Activated naive CD4-positive, alpha-beta T cell treated with anti-CD3 and anti-CD28 coated beads, Interleukin-2, amount 10 ng/mL, durations not matched to agents 7 days and 5 days (primary cell): ENCODE measurements around the gene SARDH.
"Not testable (repeated sequence)": the region's sequence is repeated elsewhere in the genome, so short reads cannot be mapped to it uniquely, and the experiment has no call there.

Source experiments
- CTCF ChIA-PET: fragments of 350-600 bp; sonication (Branson Sonifier 250); formaldehyde crosslinking; loops from one replicate; lab custom pipeline; 2021; ENCODE audit warnings: antibody characterized with exemption; lab: Charles Lee
- DNase-seq: peaks from one replicate; pipeline ENCODE4 v3.0.0-alpha.2; 2020
- H3K27ac Mint-ChIP-seq: one replicate; pipeline ENCODE4 v1.8.0; 2021; ENCODE audit warnings: mild to moderate bottlenecking, moderate library complexity, mixed read lengths
- H3K27me3 Mint-ChIP-seq: one replicate; pipeline ENCODE4 v1.8.0; 2021; ENCODE audit warnings: mild to moderate bottlenecking, mixed read lengths
- H3K36me3 Mint-ChIP-seq: one replicate; pipeline ENCODE4 v1.8.0; 2021; ENCODE audit warnings: mixed read lengths
- H3K4me1 Mint-ChIP-seq: one replicate; pipeline ENCODE4 v1.8.0; 2021; ENCODE audit warnings: mixed read lengths
- H3K4me3 Mint-ChIP-seq: one replicate; pipeline ENCODE4 v1.8.0; 2021; ENCODE audit warnings: mild to moderate bottlenecking, moderate library complexity, mixed read lengths
- H3K9me3 Mint-ChIP-seq: one replicate; pipeline ENCODE4 v1.8.0; 2021; ENCODE audit warnings: mixed read lengths

Gene SARDH

DNA sequence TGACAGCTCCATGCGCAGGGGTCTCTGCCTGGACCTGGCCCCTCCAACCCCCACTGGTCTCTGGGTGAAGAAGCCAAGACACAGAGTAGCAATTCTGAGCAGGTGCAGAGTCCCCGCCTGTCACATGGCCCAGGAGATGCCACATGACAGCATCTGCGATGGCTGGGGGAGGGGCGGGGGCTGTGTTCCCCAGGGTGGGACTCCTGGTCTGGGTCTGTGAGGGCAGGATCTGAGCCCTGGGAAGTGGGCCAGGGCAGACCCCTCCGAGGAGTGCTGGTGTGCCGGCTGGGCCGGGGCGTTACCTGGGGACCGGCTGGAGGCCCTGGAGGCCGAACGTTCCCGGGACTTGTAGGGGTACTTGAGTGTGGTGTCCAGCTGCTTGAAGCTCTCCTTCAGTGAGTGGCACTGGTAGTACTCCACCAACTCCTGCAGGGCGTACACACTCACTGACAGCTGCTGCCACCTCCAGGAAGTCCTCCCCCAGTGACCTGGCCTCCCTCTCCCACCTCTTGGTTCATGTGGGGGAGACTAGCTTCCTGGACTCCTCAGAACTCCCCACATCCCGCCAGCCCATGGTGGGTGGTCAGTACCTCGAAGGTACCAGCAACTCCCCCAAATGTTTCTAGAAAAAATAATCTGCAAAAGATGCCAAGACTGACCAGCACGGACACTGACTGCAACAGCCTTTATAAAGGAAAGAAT is 32.1 kb upstream of the SARDH start:
- Mint-ChIP-seq H3K9me3 (peaks cover 17% of the 10 kb centered on the region), H3K4me1 (no peaks in the 10 kb centered on the region), H3K36me3 (peaks cover 5% of the 10 kb centered on the region), H3K4me3 (no peak overlapping the region), H3K27me3 (no peaks in the 10 kb centered on the region), H3K27ac (no peak overlapping the region)
- CTCF ChIA-PET: interaction anchor here (1.3 to 2.1 kb wide), 3 partner anchors 10 to 28 kb away, joined by 3 to 5 read pairs (median 5); no protein-coding TSS in a partner anchor
- no peak for DNase-seq

DNA sequence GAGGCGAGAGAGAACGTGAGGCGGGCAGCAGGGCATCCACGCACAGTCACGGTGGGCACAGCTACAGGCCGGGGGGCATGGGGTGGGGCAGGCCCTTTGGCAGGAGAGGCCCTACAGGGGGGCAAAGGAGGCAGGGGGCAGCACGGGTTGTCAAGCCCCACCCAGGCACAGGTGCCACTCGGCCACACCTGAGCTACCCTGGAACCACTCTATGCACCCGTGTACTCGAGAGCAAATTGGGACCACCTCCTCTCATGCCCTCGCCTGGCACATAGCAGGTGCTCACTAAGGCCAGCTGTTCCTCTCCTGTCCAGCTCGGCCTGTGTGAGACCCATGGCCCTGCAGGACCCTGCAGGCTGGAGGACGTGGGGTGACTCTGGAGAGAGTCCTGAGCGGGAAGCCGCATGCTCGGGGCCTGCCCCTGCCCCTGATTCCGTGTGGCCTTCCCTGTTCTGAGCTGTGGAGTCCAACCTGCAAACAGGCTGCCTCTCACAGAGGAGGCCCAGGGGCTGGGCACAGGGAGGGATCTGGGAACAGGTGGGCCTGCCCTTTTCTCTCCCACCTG is 31.4 kb upstream of the SARDH start:
- no peak for DNase-seq
- peaks cover 12% of the 10 kb centered on the region for H3K9me3 Mint-ChIP-seq
- CTCF ChIA-PET: interaction anchor here (1.4 to 2.1 kb wide), 2 partner anchors 11 to 27 kb away, joined by 3 to 5 read pairs; no protein-coding TSS in a partner anchor
- H3K4me1 Mint-ChIP-seq: no peaks in the 10 kb centered on the region
- H3K27me3 Mint-ChIP-seq: no peaks in the 10 kb centered on the region
- H3K36me3 Mint-ChIP-seq: peaks cover 4% of the 10 kb centered on the region
- no peak overlapping the region for H3K27ac Mint-ChIP-seq
- no peak overlapping the region for H3K4me3 Mint-ChIP-seq

DNA sequence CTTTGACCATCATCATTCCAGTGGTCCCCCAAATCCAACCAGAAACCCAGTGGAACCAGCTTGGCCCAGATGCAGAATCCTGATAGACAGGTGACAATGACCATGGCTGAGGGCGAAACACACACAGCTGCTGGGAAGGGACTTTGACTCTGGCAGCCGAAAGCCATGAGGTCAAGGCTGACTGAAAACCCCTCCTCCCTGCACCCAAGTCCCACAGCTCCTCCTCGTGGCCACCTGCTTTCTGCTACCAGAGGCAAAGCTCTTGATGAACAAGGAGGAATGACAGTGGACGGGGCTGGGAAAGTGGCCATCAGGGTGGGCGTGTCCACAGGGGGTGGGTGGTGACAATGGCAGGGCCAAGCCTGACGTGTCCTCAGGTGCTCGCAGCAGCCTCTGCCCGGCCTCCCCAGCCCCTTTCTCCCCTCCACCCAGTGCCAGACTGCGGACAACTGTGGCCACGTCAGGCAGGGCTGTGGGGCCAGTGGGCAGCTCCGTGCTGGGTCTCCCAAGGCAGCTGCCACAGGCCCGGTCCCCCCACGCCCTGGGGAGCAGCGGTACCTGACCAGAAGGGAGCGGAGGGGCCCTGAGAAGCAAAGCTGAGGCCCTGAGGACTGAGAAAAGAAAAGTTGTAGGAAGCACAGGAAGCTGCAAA is 30.8 kb upstream of the SARDH start:
- Mint-ChIP-seq H3K9me3 (peaks cover 9% of the 10 kb centered on the region), H3K27ac (no peak overlapping the region), H3K36me3 (no peaks in the 10 kb centered on the region), H3K4me3 (no peak overlapping the region), H3K27me3 (no peaks in the 10 kb centered on the region), H3K4me1 (no peaks in the 10 kb centered on the region)
- DNase-seq: no peak
- CTCF ChIA-PET: interaction anchor here (2.1 kb wide), 1 partner anchor 26 kb away, joined by 5 read pairs; no protein-coding TSS in a partner anchor

DNA sequence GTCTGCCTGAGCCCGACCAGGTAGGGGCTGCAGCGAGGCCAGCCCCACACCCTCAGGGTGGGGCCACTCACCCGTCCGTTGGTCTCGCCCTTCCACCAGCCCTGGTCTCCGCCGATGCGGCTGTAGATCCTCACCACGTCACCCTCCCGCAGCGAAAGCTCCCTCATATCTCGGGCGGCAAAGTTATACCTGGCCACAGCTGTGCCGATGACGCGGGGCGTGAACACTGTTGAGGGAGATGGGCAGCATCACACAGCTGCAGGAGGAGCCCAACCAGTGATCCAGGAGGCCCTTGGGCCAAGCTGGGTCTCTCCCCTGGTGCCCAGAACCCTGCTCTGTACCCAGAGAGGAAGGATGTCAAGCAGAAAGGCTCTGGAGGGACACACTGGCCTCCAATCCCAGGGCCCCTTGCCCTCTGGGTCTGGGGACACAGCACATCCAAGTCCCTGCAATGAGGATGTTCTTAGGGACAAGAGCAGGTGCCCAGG is 30.3 kb upstream of the SARDH start:
- Mint-ChIP-seq H3K36me3 (no peaks in the 10 kb centered on the region), H3K4me3 (no peak overlapping the region), H3K27me3 (no peaks in the 10 kb centered on the region), H3K4me1 (no peaks in the 10 kb centered on the region), H3K9me3 (peaks cover 5% of the 10 kb centered on the region), H3K27ac (no peak overlapping the region)
- CTCF ChIA-PET: interaction anchor here (2.1 kb wide), 1 partner anchor 26 kb away, joined by 5 read pairs; no protein-coding TSS in a partner anchor
- DNase-seq: no peak

DNA sequence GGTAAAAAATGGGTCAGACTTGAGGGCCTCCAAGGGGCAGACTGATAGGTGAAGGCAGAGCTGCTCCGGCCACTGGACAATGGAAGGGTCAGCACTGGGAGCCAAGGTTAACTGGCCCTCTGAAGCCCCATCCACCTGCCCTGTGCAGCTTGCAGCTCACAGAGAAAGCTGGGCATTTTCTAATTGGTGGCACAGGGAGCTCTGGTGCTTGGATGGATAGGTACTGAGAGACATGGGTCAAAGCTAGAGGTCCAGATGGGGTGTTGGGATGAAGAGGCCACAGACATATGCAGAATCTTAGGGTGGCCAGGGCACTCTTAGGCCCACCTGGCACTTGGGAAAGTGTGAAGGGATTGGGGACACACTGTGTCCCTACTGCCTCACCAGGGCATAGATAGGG is 29.5 kb upstream of the SARDH start:
- H3K27me3 Mint-ChIP-seq: no peaks in the 10 kb centered on the region
- peaks cover 5% of the 10 kb centered on the region for H3K9me3 Mint-ChIP-seq
- H3K4me3 Mint-ChIP-seq: no peak overlapping the region
- H3K4me1 Mint-ChIP-seq: no peaks in the 10 kb centered on the region
- DNase-seq: no peak
- H3K27ac Mint-ChIP-seq: no peak overlapping the region
- CTCF ChIA-PET: no interaction called here
- H3K36me3 Mint-ChIP-seq: no peaks in the 10 kb centered on the region

DNA sequence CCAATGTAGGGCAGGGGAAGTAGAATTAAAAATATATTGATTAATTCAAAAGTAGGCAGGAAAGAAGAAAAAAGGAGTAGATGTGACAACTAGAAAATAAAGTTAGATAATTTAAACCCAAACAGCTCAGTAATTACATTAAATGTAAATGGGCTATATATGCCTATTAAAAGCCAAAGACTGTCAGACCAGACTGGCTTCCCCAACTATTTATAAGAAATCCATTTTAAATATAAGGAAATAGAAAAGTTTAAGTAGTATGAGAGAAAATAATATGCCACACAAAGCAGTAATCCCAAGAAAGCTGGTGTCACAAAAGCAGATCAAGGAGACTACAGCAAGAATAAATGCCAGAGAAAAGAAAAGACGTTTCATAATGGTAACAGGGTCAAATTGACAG is 28.9 kb upstream of the SARDH start:
- H3K27me3 Mint-ChIP-seq: no peaks in the 10 kb centered on the region
- no peaks in the 10 kb centered on the region for H3K36me3 Mint-ChIP-seq
- no peak overlapping the region for H3K4me3 Mint-ChIP-seq
- no peaks in the 10 kb centered on the region for H3K4me1 Mint-ChIP-seq
- no peak for DNase-seq
- CTCF ChIA-PET: no interaction called here
- peaks cover 5% of the 10 kb centered on the region for H3K9me3 Mint-ChIP-seq
- no peak overlapping the region for H3K27ac Mint-ChIP-seq

DNA sequence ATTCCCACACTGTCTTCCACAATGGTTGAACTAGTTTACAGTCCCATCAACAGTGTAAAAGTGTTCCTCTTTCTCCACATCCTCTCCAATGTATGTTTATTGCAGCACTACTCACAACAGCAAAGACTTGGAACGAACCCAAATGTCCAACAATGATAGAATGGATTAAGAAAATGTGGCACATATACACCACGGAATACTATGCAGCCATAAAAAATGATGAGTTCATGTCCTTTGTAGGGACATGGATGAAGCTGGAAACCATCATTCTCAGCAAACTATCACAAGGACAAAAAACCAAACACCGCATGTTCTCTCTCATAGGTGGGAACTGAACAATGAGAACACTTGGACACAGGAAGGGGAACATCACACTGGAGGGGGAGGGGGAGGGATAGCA is 28.1 kb upstream of the SARDH start:
- H3K9me3 Mint-ChIP-seq, H3K4me3 Mint-ChIP-seq, H3K27me3 Mint-ChIP-seq, CTCF ChIA-PET, H3K27ac Mint-ChIP-seq, H3K36me3 Mint-ChIP-seq, H3K4me1 Mint-ChIP-seq, DNase-seq: not testable (repeated sequence)

DNA sequence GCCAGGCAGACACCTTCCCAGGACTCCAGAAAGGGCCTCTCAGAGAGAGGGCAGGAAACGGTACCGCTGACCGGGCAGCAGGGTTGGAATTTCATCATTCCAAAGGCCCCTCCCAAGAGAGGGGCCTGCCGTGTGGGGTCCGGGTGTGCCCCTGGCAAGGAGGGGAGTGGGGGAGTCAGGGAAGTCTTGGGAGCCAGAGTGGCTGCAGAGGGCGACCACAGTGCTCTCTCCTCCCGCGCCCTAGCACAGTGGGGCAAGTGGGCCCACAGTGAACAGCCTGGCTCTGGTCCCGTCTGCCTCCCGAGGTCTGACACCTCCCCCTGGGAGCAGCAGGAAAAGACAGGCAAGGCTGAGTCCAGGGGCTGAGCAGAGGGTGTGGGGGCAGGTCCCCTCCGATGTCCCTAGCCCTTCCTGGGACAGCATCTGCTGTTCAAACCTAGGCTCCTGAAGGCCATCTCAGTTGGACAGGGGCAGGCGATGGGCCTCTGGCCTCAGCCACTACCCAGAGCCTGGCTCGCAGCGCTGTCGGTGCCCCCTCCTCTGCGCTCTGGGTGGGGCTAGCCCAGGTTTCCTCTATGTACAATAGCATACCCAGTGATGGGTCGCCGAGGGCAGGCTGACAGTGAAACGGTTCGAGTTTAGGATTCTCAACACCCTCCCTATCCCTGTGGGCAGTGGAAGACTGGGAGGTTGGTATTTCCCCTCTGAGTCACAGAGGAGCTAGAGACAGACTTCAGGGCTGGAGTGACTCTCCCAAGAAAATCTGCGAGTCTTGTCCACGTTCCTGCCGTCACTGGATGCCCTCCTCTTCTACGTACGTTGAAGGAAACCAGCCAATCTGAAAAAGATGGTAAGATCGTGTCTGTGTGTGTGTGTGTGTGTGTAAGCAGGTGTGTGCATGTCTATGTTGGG is 25.4 kb upstream of the SARDH start:
- Mint-ChIP-seq H3K27ac (no peak overlapping the region), H3K9me3 (peaks cover 5% of the 10 kb centered on the region), H3K27me3 (no peaks in the 10 kb centered on the region), H3K36me3 (no peaks in the 10 kb centered on the region), H3K4me3 (no peak overlapping the region), H3K4me1 (no peaks in the 10 kb centered on the region)
- no peak for DNase-seq
- CTCF ChIA-PET: no interaction called here

DNA sequence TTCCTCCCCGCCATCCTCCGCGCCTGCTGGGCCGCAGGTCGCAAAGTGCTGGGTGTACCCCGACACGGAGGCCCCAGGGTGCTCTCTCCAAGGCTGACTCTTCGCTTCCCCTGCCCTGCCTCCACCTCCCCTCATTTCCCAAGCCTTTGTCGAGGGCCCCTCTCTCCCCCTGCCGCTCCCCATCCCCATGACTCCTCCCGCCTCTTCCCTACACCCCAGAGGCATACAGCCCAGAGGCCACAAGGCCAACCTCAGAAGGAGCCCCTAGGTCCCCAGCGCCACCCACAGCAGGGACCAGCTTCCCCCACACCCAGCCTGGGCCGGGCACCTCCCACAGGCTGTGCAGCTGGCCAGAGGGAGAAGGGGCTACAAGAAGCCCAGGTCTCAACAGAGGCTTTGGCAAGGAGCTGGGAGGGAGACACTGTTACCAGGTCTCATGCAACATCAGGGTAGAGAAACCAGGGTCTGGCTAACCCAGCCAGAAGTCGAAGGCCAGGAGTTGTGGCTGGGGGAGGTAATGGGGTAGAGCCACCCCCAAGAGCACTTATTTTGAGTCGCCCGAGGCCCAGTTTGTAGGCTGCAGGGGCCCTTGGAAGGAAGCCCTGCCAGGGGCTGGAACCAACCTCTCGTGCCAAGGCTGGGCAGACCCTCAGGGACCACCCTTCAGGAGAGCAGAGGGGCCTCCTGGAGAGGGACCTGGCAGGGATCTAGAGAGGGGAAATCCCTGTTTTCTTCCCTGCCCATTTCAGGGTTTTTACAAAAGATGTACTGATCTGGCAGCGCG is 24.5 kb upstream of the SARDH start:
- no peak for DNase-seq
- Mint-ChIP-seq H3K36me3 (no peaks in the 10 kb centered on the region), H3K4me1 (no peaks in the 10 kb centered on the region), H3K27me3 (no peaks in the 10 kb centered on the region), H3K4me3 (no peak overlapping the region), H3K9me3 (peaks cover 5% of the 10 kb centered on the region), H3K27ac (no peak overlapping the region)
- CTCF ChIA-PET: no interaction called here

DNA sequence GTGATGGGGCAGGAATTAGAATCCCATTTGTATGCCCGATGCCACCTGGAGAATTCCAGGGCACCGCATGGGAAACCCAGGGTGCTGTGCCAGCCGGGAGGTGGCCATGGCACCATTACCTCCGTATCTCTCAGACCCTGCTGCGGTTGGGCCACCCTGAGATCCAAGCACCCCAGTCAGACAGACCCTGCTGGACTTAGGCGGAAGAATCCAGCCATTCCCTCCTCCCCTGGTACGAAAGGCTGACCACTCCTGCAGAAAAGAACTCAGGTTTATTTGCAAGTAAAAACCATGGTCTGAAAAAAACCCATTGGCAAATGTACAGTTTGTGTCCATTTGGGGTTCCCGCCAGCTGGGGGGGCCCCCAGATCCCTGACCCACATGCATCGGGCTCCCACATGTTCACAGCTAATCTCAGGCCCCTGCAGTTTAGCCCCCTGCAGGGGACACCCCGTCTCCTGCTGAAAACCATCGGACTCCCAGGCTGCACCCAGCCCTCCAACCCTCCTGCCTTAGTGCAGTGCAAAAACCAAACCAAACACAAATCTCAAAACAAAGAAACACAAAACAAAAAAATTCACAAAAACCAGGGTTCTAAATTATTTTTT is 23.6 kb upstream of the SARDH start:
- no peaks in the 10 kb centered on the region for H3K36me3 Mint-ChIP-seq
- CTCF ChIA-PET: no interaction called here

DNA sequence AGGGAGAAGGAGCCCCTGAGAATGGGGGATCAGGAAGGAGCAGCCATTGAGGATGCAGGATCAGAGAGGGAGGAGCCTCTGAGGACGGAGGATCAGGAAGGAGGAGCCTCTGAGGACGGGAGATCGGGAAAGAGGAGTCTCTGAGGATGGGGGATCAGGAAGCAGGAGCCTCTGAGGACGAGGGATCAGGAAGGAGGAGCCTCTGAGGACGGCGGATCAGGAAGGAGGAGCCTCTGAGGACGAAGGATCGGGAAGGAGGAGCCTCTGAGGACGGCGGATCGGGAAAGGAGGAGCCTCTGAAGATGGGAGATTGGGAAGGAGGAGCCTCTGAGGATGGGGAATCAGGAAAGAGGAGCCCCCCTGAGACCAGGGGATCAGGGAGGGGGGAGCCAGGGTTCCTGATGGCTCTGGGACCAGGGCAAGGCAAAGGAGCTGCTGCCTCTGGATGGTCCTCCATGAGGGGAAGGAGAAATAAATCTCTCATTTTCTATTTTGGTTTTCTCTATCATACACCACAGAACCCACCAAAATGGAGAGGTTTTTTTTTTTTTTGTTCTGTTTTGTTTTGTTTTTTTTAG is 22.6 kb upstream of the SARDH start:
- DNase-seq: no peak
- Mint-ChIP-seq H3K4me3 (no peak overlapping the region), H3K36me3 (no peaks in the 10 kb centered on the region), H3K4me1 (no peaks in the 10 kb centered on the region), H3K27me3 (no peaks in the 10 kb centered on the region), H3K9me3 (no peaks in the 10 kb centered on the region), H3K27ac (no peak overlapping the region)
- CTCF ChIA-PET: no interaction called here

More for the DNA sequence above, 23.6 kb upstream of the SARDH start:
- Mint-ChIP-seq H3K27me3 (no peaks in the 10 kb centered on the region), H3K4me1 (no peaks in the 10 kb centered on the region), H3K4me3 (no peak overlapping the region), H3K9me3 (peaks cover 5% of the 10 kb centered on the region), H3K27ac (no peak overlapping the region)
- DNase-seq: no peak

DNA sequence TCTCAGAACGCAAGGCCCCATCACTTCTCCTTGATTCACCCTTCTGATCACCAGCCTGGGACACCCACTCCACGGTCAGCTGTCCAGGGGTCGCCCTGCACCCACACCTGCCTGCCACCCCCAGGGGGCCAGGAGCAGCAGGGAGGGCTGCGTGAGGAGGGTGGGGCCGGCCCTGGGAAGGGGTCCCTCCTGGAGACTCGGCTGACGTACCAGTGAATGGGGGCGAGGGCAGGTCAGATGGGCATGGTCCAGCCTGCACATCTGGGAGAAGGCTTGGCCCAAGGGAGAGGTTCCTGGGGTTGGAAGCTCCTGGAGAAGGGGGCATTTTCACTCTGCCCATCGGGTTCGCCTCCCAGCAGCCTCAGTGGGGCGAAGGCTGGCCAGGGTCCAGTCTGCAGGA is 21.8 kb upstream of the SARDH start:
- no peaks in the 10 kb centered on the region for H3K4me1 Mint-ChIP-seq
- CTCF ChIA-PET: interaction anchor here (0.6 kb wide), 1 partner anchor 17 kb away, joined by 3 read pairs; no protein-coding TSS in a partner anchor
- H3K27ac Mint-ChIP-seq: no peak overlapping the region
- H3K4me3 Mint-ChIP-seq: no peak overlapping the region
- DNase-seq: no peak
- H3K36me3 Mint-ChIP-seq: no peaks in the 10 kb centered on the region
- H3K9me3 Mint-ChIP-seq: no peaks in the 10 kb centered on the region
- H3K27me3 Mint-ChIP-seq: peaks cover 3% of the 10 kb centered on the region
